Smooth muscle cell (in vitro differentiated cells): ENCODE data around the gene KPNA1. TPM values are rescaled to one million over a fixed set of nuclear protein-coding genes. Genes with fewer than 3 reads are reported as not detected.

Experiments used
- DNase-seq: peaks from one replicate; lab custom pipeline; 2025; ENCODE audit not compliant: unreplicated experiment; lab: John Stamatoyannopoulos, UW
- H2AFZ ChIP-seq: fragments of 200-600 bp; sonication (generic); 2 replicates; pipeline ENCODE4 v1.6.0; 2016; ENCODE audit warnings: antibody characterized with exemption, low read depth, mild to moderate bottlenecking
- H3F3A ChIP-seq: fragments of 200-600 bp; sonication (generic); 2 replicates; pipeline ENCODE4 v1.6.0; 2017; ENCODE audit warnings: antibody characterized with exemption, low read depth
- H3K27ac ChIP-seq: fragments of 200-600 bp; sonication (generic); 2 replicates; pipeline ENCODE4 v1.5.1; 2016; ENCODE audit warnings: low read depth, mild to moderate bottlenecking
- H3K27me3 ChIP-seq: fragments of 200-600 bp; sonication (generic); 2 replicates; pipeline ENCODE4 v1.6.1; 2016; ENCODE audit warnings: low read depth, mild to moderate bottlenecking
- H3K36me3 ChIP-seq: fragments of 200-600 bp; sonication (generic); 2 replicates; pipeline ENCODE4 v1.5.1; 2016; ENCODE audit warnings: low read depth
- H3K4me1 ChIP-seq: fragments of 200-600 bp; sonication (generic); 2 replicates; pipeline ENCODE4 v1.5.1; 2016; ENCODE audit warnings: low read depth
- H3K4me2 ChIP-seq: fragments of 200-600 bp; sonication (generic); 2 replicates; pipeline ENCODE4 v1.6.0; 2016; ENCODE audit warnings: mild to moderate bottlenecking
- H3K4me3 ChIP-seq: fragments of 200-600 bp; sonication (generic); 2 replicates; pipeline ENCODE4 v1.5.1; 2016; ENCODE audit warnings: mild to moderate bottlenecking
- H3K79me2 ChIP-seq: fragments of 200-600 bp; sonication (generic); 2 replicates; pipeline ENCODE4 v1.6.0; 2016; ENCODE audit warnings: low read depth, mild to moderate bottlenecking
- H3K9ac ChIP-seq: fragments of 200-600 bp; sonication (generic); 2 replicates; pipeline ENCODE4 v1.6.0; 2016; ENCODE audit warnings: low read depth
- H3K9me3 ChIP-seq: fragments of 200-600 bp; sonication (generic); replicated peaks from 2 replicates; pipeline ENCODE4 v1.5.1; 2016; ENCODE audit warnings: low read depth
- H4K20me1 ChIP-seq: fragments of 200-600 bp; sonication (generic); 2 replicates; pipeline ENCODE4 v1.6.0; 2016; ENCODE audit warnings: low read depth
- WGBS: methylation state at CpG from one replicate; pipeline ENCODE4 v1.1.7; 2016; ENCODE audit warnings: low lambda C conversion rate; 5-methylcytosine and 5-hydroxymethylcytosine counted together
- polyA plus RNA-seq: library from polyadenylated mRNA; unstranded; fragments of >200 nt; fragmentation: Nextera tagmentation; extraction: Ambion mirVana; gene quantifications from 2 replicates; pipeline ENCODE4 v1.2.1, GENCODE V29; 2016
- total RNA-seq: library from RNA; depleted of rRNA; stranded (reverse); fragments of >200 nt; gene quantifications from 2 replicates; pipeline ENCODE4 v1.2.3, GENCODE V29; 2014
- TF ChIP-seq, protein P1 (sequence below): fragments of 200-600 bp; sonication (generic); IDR thresholded peaks from 2 replicates; pipeline ENCODE4 v1.5.1; 2017; ENCODE audit warnings: borderline replicate concordance, mild to moderate bottlenecking, antibody characterized with exemption; ENCODE audit not compliant: insufficient read depth, poor library complexity, severe bottlenecking

KPNA1 gene
- total and polyA plus RNA-seq, 2 experiments from 2014 or later = 34.6 to 37.9 TPM

GRCh38 chr3:122415762-122416654 lies 98.7 kb downstream of the KPNA1 start, which contains the start of gene WDR5B:
Gene WDR5B (minus strand): TSS chr3:122416062. CDS start chr3:122415528, 534 bp downstream.
- H3K4me1 ChIP-seq = peaks cover 15% of the 10 kb centered on the region
- WGBS = 1% methylated on average over 48 of the region's 48 CpGs
- no peak for DNase-seq
- H3K27me3 ChIP-seq = no peaks in the 10 kb centered on the region
- H3F3A ChIP-seq = peaks cover 5% of the 10 kb centered on the region
- H3K79me2 ChIP-seq = peaks cover 26% of the 10 kb centered on the region
- peak within 1 kb of the TSS; percentile 96 for H3K4me2 ChIP-seq
- H3K36me3 ChIP-seq = no peaks in the 10 kb centered on the region
- peak within 1 kb of the TSS; percentile 82 for H3K4me3 ChIP-seq
- peak within 1 kb of the TSS; percentile 85 for H3K27ac ChIP-seq
- peak within 1 kb of the TSS; percentile 78 for H3K9ac ChIP-seq
- H2AFZ ChIP-seq = peak within 1 kb of the TSS; percentile 70
- TF ChIP-seq, protein P1, sequence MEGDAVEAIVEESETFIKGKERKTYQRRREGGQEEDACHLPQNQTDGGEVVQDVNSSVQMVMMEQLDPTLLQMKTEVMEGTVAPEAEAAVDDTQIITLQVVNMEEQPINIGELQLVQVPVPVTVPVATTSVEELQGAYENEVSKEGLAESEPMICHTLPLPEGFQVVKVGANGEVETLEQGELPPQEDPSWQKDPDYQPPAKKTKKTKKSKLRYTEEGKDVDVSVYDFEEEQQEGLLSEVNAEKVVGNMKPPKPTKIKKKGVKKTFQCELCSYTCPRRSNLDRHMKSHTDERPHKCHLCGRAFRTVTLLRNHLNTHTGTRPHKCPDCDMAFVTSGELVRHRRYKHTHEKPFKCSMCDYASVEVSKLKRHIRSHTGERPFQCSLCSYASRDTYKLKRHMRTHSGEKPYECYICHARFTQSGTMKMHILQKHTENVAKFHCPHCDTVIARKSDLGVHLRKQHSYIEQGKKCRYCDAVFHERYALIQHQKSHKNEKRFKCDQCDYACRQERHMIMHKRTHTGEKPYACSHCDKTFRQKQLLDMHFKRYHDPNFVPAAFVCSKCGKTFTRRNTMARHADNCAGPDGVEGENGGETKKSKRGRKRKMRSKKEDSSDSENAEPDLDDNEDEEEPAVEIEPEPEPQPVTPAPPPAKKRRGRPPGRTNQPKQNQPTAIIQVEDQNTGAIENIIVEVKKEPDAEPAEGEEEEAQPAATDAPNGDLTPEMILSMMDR = no peak
- no peaks in the 10 kb centered on the region for H3K9me3 ChIP-seq
- no peaks in the 10 kb centered on the region for H4K20me1 ChIP-seq

DNA sequence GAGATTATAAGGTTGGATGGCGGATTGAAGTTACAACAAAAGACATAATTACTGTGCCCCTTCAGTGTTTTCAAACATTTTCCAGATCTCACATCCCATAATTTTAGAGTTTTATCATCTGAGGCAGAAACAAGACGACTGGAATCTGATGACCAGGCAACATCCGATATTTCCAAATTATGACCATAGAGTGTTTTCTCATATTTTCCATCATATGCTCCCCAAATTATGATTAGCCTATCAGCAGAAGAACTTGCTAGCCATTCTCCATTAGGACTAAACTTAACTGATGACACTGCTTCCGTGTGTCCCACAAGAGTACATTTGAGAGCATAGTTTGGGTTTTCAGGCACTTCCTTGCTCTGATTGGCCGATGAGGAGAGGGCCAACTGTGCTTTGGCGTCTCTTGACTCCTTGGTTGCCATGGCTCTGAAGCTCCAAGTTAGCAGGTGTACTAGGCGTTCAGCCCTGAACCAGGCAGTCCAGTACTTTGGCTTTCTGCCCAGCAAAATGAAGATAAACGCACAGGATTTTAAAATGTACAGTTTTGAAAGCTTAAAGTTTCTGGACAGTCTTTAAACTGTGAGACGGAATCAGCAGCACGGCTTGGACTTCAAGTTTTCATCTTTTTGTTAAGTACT lies 99.5 kb downstream of the KPNA1 start:
- Histone ChIP-seq H3K27ac (peak overlapping the region; percentile 85), H2AFZ (peak overlapping the region; percentile 70), H3K79me2 (peaks cover 26% of the 10 kb centered on the region), H3F3A (peaks cover 2% of the 10 kb centered on the region), H3K36me3 (no peaks in the 10 kb centered on the region), H3K4me2 (peak overlapping the region; percentile 96), H3K27me3 (no peaks in the 10 kb centered on the region), H3K9ac (peak overlapping the region; percentile 36), H3K4me3 (peak overlapping the region; percentile 82), H4K20me1 (no peaks in the 10 kb centered on the region), H3K4me1 (peaks cover 15% of the 10 kb centered on the region), H3K9me3 (no peaks in the 10 kb centered on the region)
- 32% methylated on average over 10 of the region's 10 CpGs for WGBS
- no peak for DNase-seq
- TF ChIP-seq, protein P1 = no peak

DNA sequence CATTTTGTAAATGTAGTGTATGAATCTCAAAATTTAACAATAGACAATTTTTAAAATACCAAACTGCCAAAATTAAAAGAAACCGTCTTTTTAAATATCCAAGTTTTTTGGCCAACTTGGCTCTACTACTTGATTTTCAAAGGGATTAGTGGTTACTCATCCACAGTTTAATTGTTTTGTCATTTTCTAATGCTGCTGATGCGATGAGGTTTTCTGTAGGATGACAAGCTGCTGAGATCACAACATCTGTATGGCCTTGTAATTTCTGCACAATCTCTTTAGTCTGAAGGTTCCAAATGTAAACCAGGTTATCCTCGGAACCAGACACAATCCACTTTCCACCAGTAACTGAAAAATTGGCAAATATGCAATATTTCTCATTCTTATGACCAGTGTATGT lies 100.3 kb downstream of the KPNA1 start:
- Histone ChIP-seq H3K9me3 (no peaks in the 10 kb centered on the region), H3K4me2 (peak overlapping the region; percentile 96), H3F3A (no peaks in the 10 kb centered on the region), H3K27ac (no peak overlapping the region), H4K20me1 (no peaks in the 10 kb centered on the region), H3K36me3 (no peaks in the 10 kb centered on the region), H3K4me3 (no peak overlapping the region), H2AFZ (no peak overlapping the region), H3K79me2 (peaks cover 26% of the 10 kb centered on the region), H3K9ac (no peak overlapping the region), H3K4me1 (peaks cover 15% of the 10 kb centered on the region), H3K27me3 (no peaks in the 10 kb centered on the region)
- WGBS = 93% methylated on average over 3 of the region's 3 CpGs
- TF ChIP-seq, protein P1 = no peak
- DNase-seq = no peak
